Measurements from ENCODE around the gene PALD1. TPM values are rescaled to one million over a fixed set of nuclear protein-coding genes. Genes with fewer than 3 reads are reported as not detected.

Gene PALD1
- total and polyA plus RNA-seq, 9 of the 15 experiments (the other 6 are each of a cell fraction or from before 2014, with no cell fraction given): 0.03 to 0.29 (median 0.09) TPM; not detected in 2

- TF ChIP-seq AFF1 (IDR thresholded peaks at IDR 0.05; ENCODE audit: low read depth in 1 of 2, partially characterized antibody in 2 of 2) (peak in 1 of 2 experiments; percentile 11), MXI1 (IDR thresholded peaks at IDR 0.05; ENCODE audit: low read depth, low read length) (no peak), RFX1 (IDR thresholded peaks at IDR 0.05) (no peak), ZBTB49 (CRISPR knock-in tag; IDR thresholded peaks at IDR 0.05; ENCODE audit: borderline replicate concordance) (no peak), ZBTB5 (IDR thresholded peaks at IDR 0.05) (no peak), CBX1 (IDR thresholded peaks at IDR 0.05; ENCODE audit: low read depth) (peak; percentile 66; the same call in 1 of the 2 replicates), ETS2 (tag; IDR thresholded peaks at IDR 0.05; ENCODE audit: borderline replicate concordance, poor library complexity, severe bottlenecking) (no peak), ZNF668 (CRISPR knock-in tag; IDR thresholded peaks at IDR 0.05) (no peak), NUFIP1 (IDR thresholded peaks at IDR 0.05; ENCODE audit: partially characterized antibody) (no peak), NCOA4 (IDR thresholded peaks at IDR 0.05; ENCODE audit: partially characterized antibody) (no peak), ESRRB (CRISPR knock-in tag; IDR thresholded peaks at IDR 0.05; ENCODE audit: borderline replicate concordance) (no peak), ZBTB9 (CRISPR knock-in tag; IDR thresholded peaks at IDR 0.05) (0 out of 2 replicates have a peak, but pooled peaks have one; percentile 35), ZNF224 (CRISPR knock-in tag; IDR thresholded peaks at IDR 0.05) (no peak), PPARD (CRISPR knock-in tag; IDR thresholded peaks at IDR 0.05) (no peak), ZFX (CRISPR knock-in tag; IDR thresholded peaks at IDR 0.05) (peak; percentile 70), XRCC3 (IDR thresholded peaks at IDR 0.05) (no peak), ZNF785 (CRISPR knock-in tag; IDR thresholded peaks at IDR 0.05) (no peak)
These were observed 97.6 kb downstream of the PALD1 start (continued) for GRCh38 chr10:70575874-70576802.
